IPS-NIHi11 (cell line): ENCODE data around the gene ENTPD1.
"Not testable (repeated sequence)": the region's sequence is repeated elsewhere in the genome, so short reads cannot be mapped to it uniquely, and the experiment has no call there.

ENCODE experiments used
- DNase-seq: peaks from one replicate; pipeline ENCODE4 v3.0.0; 2012; ENCODE audit warnings: mixed read lengths, low spot score

Gene ENTPD1

GRCh38 chr10:95756041-95756761 is at the start of gene ENTPD1:
Gene ENTPD1, plus strand, starts transcription at chr10:95756163. Its CDS starts 77 bp downstream, at chr10:95756240.
- no peak for DNase-seq

- no peak for DNase-seq
Observed at GRCh38 chr10:95706573-95706972, 49.4 kb upstream of the ENTPD1 start.

- DNase-seq, result no peak
Observed at GRCh38 chr10:95706990-95707389, 49.0 kb upstream of the ENTPD1 start.

- no peak for DNase-seq
Observed at GRCh38 chr10:95711492-95711891, 44.5 kb upstream of the ENTPD1 start.

- DNase-seq, result no peak
Observed at GRCh38 chr10:95716466-95716865, 39.5 kb upstream of the ENTPD1 start.

GRCh38 chr10:95716866-95717265 is 39.1 kb upstream of the ENTPD1 start:
- DNase-seq, result no peak

GRCh38 chr10:95720745-95721144 is 35.2 kb upstream of the ENTPD1 start:
- DNase-seq, result not testable (repeated sequence)

- not testable (repeated sequence) for DNase-seq
Observed at GRCh38 chr10:95722496-95722895, 33.5 kb upstream of the ENTPD1 start.

GRCh38 chr10:95728526-95728925 is 27.4 kb upstream of the ENTPD1 start:
- DNase-seq, result no peak

- DNase-seq, result no peak
Observed at GRCh38 chr10:95729323-95730055, 26.5 kb upstream of the ENTPD1 start.

- DNase-seq, result no peak
Observed at GRCh38 chr10:95730233-95730632, 25.7 kb upstream of the ENTPD1 start.

- DNase-seq, result not testable (repeated sequence)
Observed at GRCh38 chr10:95732907-95733306, 23.1 kb upstream of the ENTPD1 start.

GRCh38 chr10:95739056-95739455 is 16.9 kb upstream of the ENTPD1 start:
- no peak for DNase-seq

- DNase-seq, result peak; percentile 63
Observed at GRCh38 chr10:95741807-95742467, 14.0 kb upstream of the ENTPD1 start.

GRCh38 chr10:95742485-95742884 is 13.5 kb upstream of the ENTPD1 start:
- DNase-seq, result no peak

- no peak for DNase-seq
Observed at GRCh38 chr10:95742962-95743535, 12.9 kb upstream of the ENTPD1 start.

GRCh38 chr10:95745501-95745900 is 10.5 kb upstream of the ENTPD1 start:
- DNase-seq, result no peak

- DNase-seq, result no peak
Observed at GRCh38 chr10:95748349-95748748, 7.6 kb upstream of the ENTPD1 start.

- DNase-seq, result peak; percentile 49
Observed at GRCh38 chr10:95755511-95756004, 405 bp upstream of the ENTPD1 start.

GRCh38 chr10:95756809-95757684 is 1.1 kb downstream of the ENTPD1 start:
- DNase-seq, result no peak

- no peak for DNase-seq
Observed at GRCh38 chr10:95758351-95759025, 2.5 kb downstream of the ENTPD1 start.
